Body of pancreas (tissue), 4 donors: Measurements from ENCODE around the gene RPS6KA2. TPM values are rescaled to one million over a fixed set of nuclear protein-coding genes. Genes with fewer than 3 reads are reported as not detected.

Experiments used
- ATAC-seq: fragments of 150-250 bp; one replicate; pipeline ENCODE4 v1.9.1; 2016
- DNase-seq, 4 donors: peaks; one replicate each; pipeline ENCODE4 v3.0.0-alpha.2; 2019
- H3K27ac ChIP-seq, 4 donors: fragments of 200-600 bp; sonication (generic); 1 replicate in 3 of 4; 2 replicates in 1 of 4; pipeline versions ENCODE4 v1.5.1 to v1.6.1; 2016 to 2019; ENCODE audit warnings: mild to moderate bottlenecking in 1 of 4, mixed read lengths in 1 of 4, moderate library complexity in 1 of 4
- H3K27me3 ChIP-seq, 2 donors: fragments of 200-600 bp; sonication (generic); one replicate each; pipeline ENCODE4 v1.6.0; 2016; ENCODE audit warnings: mild to moderate bottlenecking in 1 of 2
- H3K36me3 ChIP-seq, 2 donors: fragments of 200-600 bp; sonication (generic); replicated peaks in 1 of 2; 2 replicates each; pipeline ENCODE4 v1.5.1; 2016; ENCODE audit warnings: low read depth in 2 of 2; ENCODE audit not compliant: insufficient read depth in 1 of 2
- H3K4me1 ChIP-seq: fragments of 200-600 bp; sonication (generic); one replicate; pipeline ENCODE4 v1.6.0; 2016
- H3K4me3 ChIP-seq, 2 donors: fragments of 200-600 bp; sonication (generic); 1 replicate in 1 of 2; 2 replicates in 1 of 2; pipeline ENCODE4 v1.5.1; 2016 to 2019
- H3K9me3 ChIP-seq, 3 donors: fragments of 200-600 bp; sonication (generic); 1 replicate in 2 of 3; 2 replicates in 1 of 3; pipeline ENCODE4 v1.5.1; 2016
- POLR2A ChIP-seq, 3 donors: fragments of 450-650 bp; IDR thresholded peaks; one replicate each; pipeline ENCODE4 v1.6.1; 2016; ENCODE audit warnings: antibody characterized with exemption in 3 of 3, mild to moderate bottlenecking in 2 of 3
- WGBS, 2 donors: methylation state at CpG; one replicate each; pipeline ENCODE4 v1.1.5; 2017; 5-methylcytosine and 5-hydroxymethylcytosine counted together
- intact Hi-C: fragments of 100-400 bp; cut with DNase I; formaldehyde crosslinking; loops from one replicate; pipeline ENCODE4 v1.15.1; 2023
- total RNA-seq, 2 donors: library from RNA; depleted of rRNA; stranded (reverse); fragments of >200 nt; gene quantifications; one replicate each; pipeline ENCODE4 v1.1.0, GENCODE V29; 2016
- TF ChIP-seq, protein P1 (sequence below), 7 experiments: fragments of 450-650 bp in 4 of 7; fragments of 200-600 bp in 3 of 7; sonication (generic) in 3 of 7; IDR thresholded peaks; one replicate each; pipeline ENCODE4 v1.5.1; 2016 to 2019; ENCODE audit warnings: antibody characterized with exemption in 7 of 7

Gene RPS6KA2
- total RNA-seq, 2 donors from 2014 or later: 24.4 to 53.7 TPM

- 87% methylated on average over 10 of the region's 10 CpGs for WGBS, 2 donors
- intact Hi-C loops: no loop called here
Observed at GRCh38 chr6:166544296-166544605, 82.8 kb downstream of the RPS6KA2 start.

DNA sequence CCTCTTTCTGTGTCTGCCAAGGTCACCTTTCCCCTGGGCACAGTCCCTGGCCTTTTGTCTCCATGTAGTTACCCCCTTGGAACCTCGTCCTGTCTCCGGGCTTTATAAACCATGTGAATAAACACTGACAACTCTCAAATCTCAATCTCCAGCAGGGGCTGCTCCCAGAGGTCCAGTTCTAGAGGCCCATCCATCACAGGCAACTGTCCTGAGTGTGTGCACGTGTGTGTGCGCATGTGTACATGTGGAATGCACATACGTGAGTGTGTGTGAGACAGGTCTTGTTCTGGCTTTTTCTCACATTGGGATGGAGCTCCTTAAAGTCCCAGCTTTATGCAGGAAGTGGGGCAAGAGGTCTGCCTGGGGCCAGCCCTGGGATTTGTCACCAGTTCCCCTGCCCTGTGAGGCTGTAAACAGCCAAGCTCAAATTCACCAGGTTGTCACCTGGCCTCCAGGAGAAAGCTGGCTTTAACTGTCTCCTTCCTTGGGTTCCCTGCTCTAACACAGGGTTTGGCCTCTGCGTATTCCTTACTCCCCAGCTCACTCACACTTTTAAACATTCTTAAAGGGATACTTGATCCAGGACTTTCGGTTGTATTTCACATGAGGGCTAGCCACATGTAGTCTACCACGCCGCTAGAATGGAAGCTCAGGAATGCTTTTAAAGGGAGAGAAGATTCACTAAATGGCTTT is 83.3 kb downstream of the RPS6KA2 start:
- Histone ChIP-seq H3K27me3 (no peaks in the 10 kb centered on the region), H3K4me1 (peaks cover 4% of the 10 kb centered on the region), H3K4me3 (no peak overlapping the region), H3K27ac (no peak overlapping the region), H3K36me3 (no peaks in the 10 kb centered on the region), H3K9me3 (no peaks in the 10 kb centered on the region)
- WGBS, 2 donors: 82 to 85% methylated on average over 9 of the region's 9 CpGs
- DNase-seq (no peak), ATAC-seq (no peak)
- TF ChIP-seq POLR2A (IDR thresholded peaks at IDR 0.05): no peak
- TF ChIP-seq, protein P1, sequence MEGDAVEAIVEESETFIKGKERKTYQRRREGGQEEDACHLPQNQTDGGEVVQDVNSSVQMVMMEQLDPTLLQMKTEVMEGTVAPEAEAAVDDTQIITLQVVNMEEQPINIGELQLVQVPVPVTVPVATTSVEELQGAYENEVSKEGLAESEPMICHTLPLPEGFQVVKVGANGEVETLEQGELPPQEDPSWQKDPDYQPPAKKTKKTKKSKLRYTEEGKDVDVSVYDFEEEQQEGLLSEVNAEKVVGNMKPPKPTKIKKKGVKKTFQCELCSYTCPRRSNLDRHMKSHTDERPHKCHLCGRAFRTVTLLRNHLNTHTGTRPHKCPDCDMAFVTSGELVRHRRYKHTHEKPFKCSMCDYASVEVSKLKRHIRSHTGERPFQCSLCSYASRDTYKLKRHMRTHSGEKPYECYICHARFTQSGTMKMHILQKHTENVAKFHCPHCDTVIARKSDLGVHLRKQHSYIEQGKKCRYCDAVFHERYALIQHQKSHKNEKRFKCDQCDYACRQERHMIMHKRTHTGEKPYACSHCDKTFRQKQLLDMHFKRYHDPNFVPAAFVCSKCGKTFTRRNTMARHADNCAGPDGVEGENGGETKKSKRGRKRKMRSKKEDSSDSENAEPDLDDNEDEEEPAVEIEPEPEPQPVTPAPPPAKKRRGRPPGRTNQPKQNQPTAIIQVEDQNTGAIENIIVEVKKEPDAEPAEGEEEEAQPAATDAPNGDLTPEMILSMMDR (IDR thresholded peaks at IDR 0.05): no peak
- intact Hi-C loops: no loop called here

More at GRCh38 chr6:166544296-166544605, 82.8 kb downstream of the RPS6KA2 start:
- H3K36me3 ChIP-seq: no peaks in the 10 kb centered on the region
- no peaks in the 10 kb centered on the region for H3K27me3 ChIP-seq
- ATAC-seq: no peak
- DNase-seq: no peak
- no peak overlapping the region for H3K4me3 ChIP-seq
- no peaks in the 10 kb centered on the region for H3K9me3 ChIP-seq
- TF ChIP-seq POLR2A (IDR thresholded peaks at IDR 0.05): no peak
- TF ChIP-seq, protein P1 (IDR thresholded peaks at IDR 0.05): no peak
- H3K27ac ChIP-seq: no peak overlapping the region
- H3K4me1 ChIP-seq: peaks cover 4% of the 10 kb centered on the region

GRCh38 chr6:166542580-166542912 is 84.5 kb downstream of the RPS6KA2 start:
- TF ChIP-seq, protein P1 (IDR thresholded peaks at IDR 0.05): no peak
- TF ChIP-seq POLR2A (IDR thresholded peaks at IDR 0.05): no peak
- no peaks in the 10 kb centered on the region for H3K9me3 ChIP-seq
- H3K27ac ChIP-seq: peak overlapping the region in 3 of 4 donors; percentile 15 to 67 (median 65)
- H3K4me1 ChIP-seq: peaks cover 4% of the 10 kb centered on the region
- H3K27me3 ChIP-seq: no peaks in the 10 kb centered on the region
- no peaks in the 10 kb centered on the region for H3K36me3 ChIP-seq
- H3K4me3 ChIP-seq: no peak overlapping the region
- DNase-seq: peak; percentile 35 to 61 (median 48)
- ATAC-seq: peak; percentile 85
- intact Hi-C loops: no loop called here
- WGBS, 2 donors: 58% methylated on average over 4 of the region's 4 CpGs

DNA sequence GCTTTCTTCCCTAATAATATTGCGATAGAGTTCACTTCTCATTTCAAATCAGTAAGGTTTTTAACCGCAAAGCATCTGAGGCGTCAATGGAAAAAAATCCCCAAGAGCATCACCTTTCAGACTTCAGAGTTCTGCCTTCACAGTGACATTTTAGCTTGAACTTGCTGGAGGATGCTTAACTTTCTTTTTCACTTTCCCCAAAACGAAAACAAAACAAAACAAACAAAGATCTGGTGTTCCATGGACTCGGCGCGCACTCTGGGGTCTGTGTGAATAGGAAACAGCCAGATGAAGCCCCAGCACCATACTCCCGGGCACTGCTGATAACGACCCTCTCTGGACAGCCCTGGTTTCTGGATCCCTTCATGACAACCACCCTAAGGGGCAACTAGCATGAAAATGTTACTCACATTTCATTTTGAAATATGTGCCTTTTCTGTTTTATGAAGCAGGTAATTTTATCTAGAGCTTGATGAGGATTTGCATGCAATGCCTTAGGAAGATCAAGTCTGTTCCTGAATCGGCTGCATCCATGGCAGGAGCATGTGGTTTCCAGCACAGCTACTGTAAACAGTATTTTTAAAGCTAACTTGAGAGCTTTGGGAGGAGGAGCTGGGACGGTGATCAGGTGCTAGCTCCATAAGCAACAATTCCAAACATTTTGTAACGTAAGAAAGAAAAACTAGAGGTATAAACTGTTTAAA is 85.0 kb downstream of the RPS6KA2 start:
- TF ChIP-seq POLR2A (IDR thresholded peaks at IDR 0.05): no peak
- TF ChIP-seq, protein P1 (IDR thresholded peaks at IDR 0.05): no peak
- Histone ChIP-seq H3K27ac (peak overlapping the region in 2 of 4 donors; percentile 65 to 67), H3K27me3 (no peaks in the 10 kb centered on the region), H3K36me3 (no peaks in the 10 kb centered on the region), H3K9me3 (no peaks in the 10 kb centered on the region), H3K4me1 (peaks cover 4% of the 10 kb centered on the region), H3K4me3 (no peak overlapping the region)
- ATAC-seq: peak; percentile 21
- intact Hi-C loops: no loop called here
- DNase-seq: no peak
- 67 to 72% methylated on average over 12 of the region's 12 CpGs for WGBS, 2 donors
